GM12878 (cell line): ENCODE measurements around the gene TAGLN. TPM values are rescaled to one million over a fixed set of nuclear protein-coding genes. Genes with fewer than 3 reads are reported as not detected.

Experiments used
- ATAC-seq: fragments of 200-7000 bp; cut with Tn5 transposase; 3 replicates; pipeline ENCODE4 v1.9.1; 2020; ENCODE audit warnings: mild to moderate bottlenecking, moderate library complexity
- BruUV-seq: library from RNA; stranded (reverse); fragments of 400-500 nt; replicated peaks from 2 replicates; lab custom pipeline; 2021; lab: Mats Ljungman, UMichigan
- CTCF ChIA-PET: fragments of 300-600 bp; sonication (Branson Sonifier 250); formaldehyde crosslinking; extraction: SDS; loops from one replicate; lab custom pipeline; 2021; ENCODE audit warnings: inconsistent platforms; lab: Yijun Ruan, JAX
- POLR2A ChIA-PET: fragments of 350-600 bp; formaldehyde crosslinking; extraction: SDS; loops from one replicate; lab custom pipeline; 2021; ENCODE audit warnings: inconsistent platforms; lab: Charles Lee
- RAD21 ChIA-PET: fragments of 300-600 bp; sonication (Branson Sonifier 250); formaldehyde crosslinking; loops from one replicate; lab custom pipeline; 2023; ENCODE audit warnings: antibody characterized with exemption; ENCODE audit not compliant: unreplicated experiment; lab: Charles Lee
- SMC1A ChIA-PET: fragments of 300-600 bp; sonication (Branson Sonifier 250); formaldehyde crosslinking; loops from one replicate; lab custom pipeline; 2023; ENCODE audit not compliant: unreplicated experiment, uncharacterized antibody; lab: Charles Lee
- DNase-seq: peaks from one replicate; pipeline ENCODE4 v3.0.0-alpha.2; 2011; ENCODE audit warnings: low read depth, low spot score
- FAIRE-seq: peaks from 3 replicates; lab custom pipeline; 2011; peaks lifted over from hg19 to GRCh38; lab: Jason Lieb, UNC
- H2AFZ ChIP-seq: 2 replicates; pipeline ENCODE4 v1.6.0; 2011; ENCODE audit warnings: low read depth, low read length, control low read depth; ENCODE audit not compliant: control insufficient read depth
- H3K27ac ChIP-seq: 2 replicates; pipeline ENCODE4 v1.5.1; 2011; ENCODE audit warnings: control low read depth; ENCODE audit not compliant: control insufficient read depth, insufficient read depth
- H3K27me3 ChIP-seq, 2 experiments: replicated peaks in 1 of 2; 2 replicates each; pipeline versions ENCODE4 v1.6.0 to v1.6.1; 2011; ENCODE audit warnings: low read length in 1 of 2; ENCODE audit not compliant: control insufficient read depth in 2 of 2, insufficient read depth in 2 of 2
- H3K36me3 ChIP-seq, 2 experiments: 2 replicates each; pipeline ENCODE4 v1.5.1; 2011; ENCODE audit warnings: low read length in 1 of 2; ENCODE audit not compliant: control insufficient read depth in 2 of 2, insufficient read depth in 2 of 2
- H3K4me1 ChIP-seq: 2 replicates; pipeline ENCODE4 v1.6.1; 2011; ENCODE audit warnings: mild to moderate bottlenecking, low read length, moderate library complexity, mixed read lengths; ENCODE audit not compliant: control insufficient read depth, insufficient read depth
- H3K4me2 ChIP-seq: 2 replicates; pipeline ENCODE4 v1.6.0; 2011; ENCODE audit warnings: control low read depth; ENCODE audit not compliant: control insufficient read depth, insufficient read depth
- H3K4me3 ChIP-seq: fragments of 200-600 bp; sonication (generic); 2 replicates; pipeline ENCODE4 v1.5.1; 2016
- H3K79me2 ChIP-seq: 2 replicates; pipeline ENCODE4 v1.6.0; 2011; ENCODE audit warnings: low read length; ENCODE audit not compliant: control insufficient read depth, insufficient read depth
- H3K9ac ChIP-seq: 2 replicates; pipeline ENCODE4 v1.8.0; 2011; ENCODE audit warnings: low read length, control low read depth, mixed read lengths; ENCODE audit not compliant: control insufficient read depth, insufficient read depth
- H3K9me3 ChIP-seq: replicated peaks from 3 replicates; pipeline ENCODE4 v1.5.1; 2011; ENCODE audit warnings: mild to moderate bottlenecking, low read length; ENCODE audit not compliant: control insufficient read depth, insufficient read depth
- H4K20me1 ChIP-seq: 2 replicates; pipeline ENCODE4 v1.6.0; 2011; ENCODE audit not compliant: control insufficient read depth, insufficient read depth
- CEBPB ChIP-seq, 2 experiments: fragments of 150-350 bp in 1 of 2; IDR thresholded peaks; 2 replicates each; pipeline ENCODE4 v1.6.1; 2012 to 2014; ENCODE audit warnings: low read depth in 2 of 2, low read length in 2 of 2, borderline replicate concordance in 1 of 2, inconsistent platforms in 1 of 2
- KDM1A ChIP-seq: fragments of 200-600 bp; sonication (generic); IDR thresholded peaks from 2 replicates; pipeline ENCODE4 v1.6.1; 2016; ENCODE audit warnings: borderline replicate concordance
- POLR2AphosphoS5 ChIP-seq: IDR thresholded peaks from 2 replicates; pipeline ENCODE4 v1.6.1; 2011; ENCODE audit warnings: mild to moderate bottlenecking, low read length, inconsistent platforms
- WGBS: methylation state at CpG from one replicate; pipeline ENCODE4 v1.1.6; 2016; ENCODE audit warnings: low lambda C conversion rate; ENCODE audit not compliant: insufficient replicate concordance, insufficient coverage; ENCODE audit errors: missing lambda C conversion rate; 5-methylcytosine and 5-hydroxymethylcytosine counted together
- in situ Hi-C: fragments of 300-500 bp; cut with MboI; formaldehyde crosslinking; loops from 9 replicates; pipeline ENCODE4 v1.14.3; 2018; ENCODE audit warnings: mixed read lengths
- intact Hi-C: fragments of 100-400 bp; cut with micrococcal nuclease; formaldehyde crosslinking; loops from one replicate; pipeline ENCODE4 v1.14.2; 2022; ENCODE audit not compliant: unreplicated experiment
- polyA plus RNA-seq, 11 experiments: library from polyadenylated mRNA; depleted of rRNA in 4 of 11; unstranded in 6 of 11; stranded (reverse) in 5 of 11; fragments of >200 nt; fragmentation: Nextera tagmentation in 4 of 11; fragmentation: Illumina TruSeq in 1 of 11; extraction: Ambion mirVana in 4 of 11; extraction: Trizol in 1 of 11; gene quantifications; 1 replicate in 1 of 11; 2 replicates in 10 of 11; pipeline versions ENCODE4 v1.2.1 to v1.2.3, GENCODE V29; 2011 to 2016; ENCODE audit warnings: inconsistent platforms in 2 of 11, missing spikeins in 2 of 11, low read depth in 1 of 11
- total RNA-seq, 4 experiments: library from RNA; depleted of rRNA in 3 of 4; stranded (reverse); fragments of >200 nt in 3 of 4; fragmentation: Illumina TruSeq in 1 of 4; extraction: Trizol in 1 of 4; gene quantifications; 2 replicates each; pipeline versions ENCODE4 v1.2.1 to v1.2.3, GENCODE V29; 2013 to 2021
- TF ChIP-seq, protein P1 (sequence below): fragments of 450-650 bp; IDR thresholded peaks from 2 replicates; pipeline ENCODE4 v1.6.1; 2017; ENCODE audit warnings: antibody characterized with exemption, mild to moderate bottlenecking, moderate library complexity

The TAGLN gene
- total and polyA plus RNA-seq, 10 of the 15 experiments (the other 5 are each of a cell fraction or from before 2014, with no cell fraction given): 0.26 to 4.6 (median 1.7) TPM

- Histone ChIP-seq H3K4me3 (no peak overlapping the region), H2AFZ (no peak overlapping the region), H3K4me2 (no peak overlapping the region), H3K36me3 (no peaks in the 10 kb centered on the region; a peak in 1 of 4 replicates), H3K27me3 (no peaks in the 10 kb centered on the region), H3K27ac (no peak overlapping the region), H3K79me2 (no peaks in the 10 kb centered on the region), H3K9me3 (no peaks in the 10 kb centered on the region), H3K4me1 (no peaks in the 10 kb centered on the region), H3K9ac (no peak overlapping the region), H4K20me1 (no peaks in the 10 kb centered on the region)
- in situ Hi-C loops (no loop called here), intact Hi-C loops (no loop called here)
- BruUV-seq: no TSS peak
- SMC1A ChIA-PET: interaction anchor here (0.6 kb wide), 1 partner anchor 53 kb away, joined by 3 read pairs; no protein-coding TSS in a partner anchor
- WGBS: 71% methylated on average over 2 of the region's 2 CpGs
- FAIRE-seq (no peak), ATAC-seq (no peak), DNase-seq (no peak)
- CTCF ChIA-PET: no interaction called here
- TF ChIP-seq KDM1A (no peak), POLR2AphosphoS5 (no peak), CEBPB (IDR thresholded peaks at IDR 0.05; ENCODE audit: borderline replicate concordance in 1 of 2, low read depth in 2 of 2, low read length in 2 of 2) (no peak)
- TF ChIP-seq, protein P1, sequence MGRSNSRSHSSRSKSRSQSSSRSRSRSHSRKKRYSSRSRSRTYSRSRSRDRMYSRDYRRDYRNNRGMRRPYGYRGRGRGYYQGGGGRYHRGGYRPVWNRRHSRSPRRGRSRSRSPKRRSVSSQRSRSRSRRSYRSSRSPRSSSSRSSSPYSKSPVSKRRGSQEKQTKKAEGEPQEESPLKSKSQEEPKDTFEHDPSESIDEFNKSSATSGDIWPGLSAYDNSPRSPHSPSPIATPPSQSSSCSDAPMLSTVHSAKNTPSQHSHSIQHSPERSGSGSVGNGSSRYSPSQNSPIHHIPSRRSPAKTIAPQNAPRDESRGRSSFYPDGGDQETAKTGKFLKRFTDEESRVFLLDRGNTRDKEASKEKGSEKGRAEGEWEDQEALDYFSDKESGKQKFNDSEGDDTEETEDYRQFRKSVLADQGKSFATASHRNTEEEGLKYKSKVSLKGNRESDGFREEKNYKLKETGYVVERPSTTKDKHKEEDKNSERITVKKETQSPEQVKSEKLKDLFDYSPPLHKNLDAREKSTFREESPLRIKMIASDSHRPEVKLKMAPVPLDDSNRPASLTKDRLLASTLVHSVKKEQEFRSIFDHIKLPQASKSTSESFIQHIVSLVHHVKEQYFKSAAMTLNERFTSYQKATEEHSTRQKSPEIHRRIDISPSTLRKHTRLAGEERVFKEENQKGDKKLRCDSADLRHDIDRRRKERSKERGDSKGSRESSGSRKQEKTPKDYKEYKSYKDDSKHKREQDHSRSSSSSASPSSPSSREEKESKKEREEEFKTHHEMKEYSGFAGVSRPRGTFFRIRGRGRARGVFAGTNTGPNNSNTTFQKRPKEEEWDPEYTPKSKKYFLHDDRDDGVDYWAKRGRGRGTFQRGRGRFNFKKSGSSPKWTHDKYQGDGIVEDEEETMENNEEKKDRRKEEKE: no peak
- POLR2A ChIA-PET: no interaction called here
- RAD21 ChIA-PET: no interaction called here
Observed at GRCh38 chr11:117256573-117256972, 57.4 kb downstream of the TAGLN start.

Other genes with a start within 250 kb of the TAGLN start
Only the 7 nearest of the 8 such genes appear.
- 13.2 and 15.6 TPM in 2 replicates for gene SIK3, start 100.9 kb upstream of the TAGLN start, total RNA-seq (2014; rRNA removed)
- gene SIK3, start 100.9 kb upstream of the TAGLN start, total RNA-seq (2014; rRNA removed; fragmentation: Illumina TruSeq; extraction: Trizol): 10.7 and 12.1 TPM in 2 replicates
- 24.5 and 31.9 TPM in 2 replicates for gene SIK3, start 100.9 kb upstream of the TAGLN start, total RNA-seq (2021)
- 10.4 and 11.4 TPM in 2 replicates for gene SIK3, start 100.9 kb upstream of the TAGLN start, polyA plus RNA-seq (2011; rRNA removed)
- gene SIK3, start 100.9 kb upstream of the TAGLN start, polyA plus RNA-seq (2014; fragmentation: Illumina TruSeq; extraction: Trizol): 14.5 and 16.9 TPM in 2 replicates
- gene SIK3, start 100.9 kb upstream of the TAGLN start, polyA plus RNA-seq (2014; fragmentation: Nextera tagmentation; extraction: Ambion mirVana): 1 to 10 TPM; 2.5 to 2.6 TPM
- gene SIK3, start 100.9 kb upstream of the TAGLN start, polyA plus RNA-seq (2014; rRNA removed): 14.8 and 15.4 TPM in 2 replicates
- 10 to 100 TPM in 1 of 2 experiments, 1 to 10 TPM in 1; 2.5 to 10.8 TPM for gene SIK3, start 100.9 kb upstream of the TAGLN start, polyA plus RNA-seq (2016; fragmentation: Nextera tagmentation; extraction: Ambion mirVana)
- 47.5 and 62.2 TPM in 2 replicates for gene PAFAH1B2, start 55.1 kb upstream of the TAGLN start, total RNA-seq (2014; rRNA removed)
- gene PAFAH1B2, start 55.1 kb upstream of the TAGLN start, total RNA-seq (2014; rRNA removed; fragmentation: Illumina TruSeq; extraction: Trizol): 47.8 and 48.3 TPM in 2 replicates
- 49.3 and 49.6 TPM in 2 replicates for gene PAFAH1B2, start 55.1 kb upstream of the TAGLN start, total RNA-seq (2021)
- 32.1 and 36.1 TPM in 2 replicates for gene PAFAH1B2, start 55.1 kb upstream of the TAGLN start, polyA plus RNA-seq (2011; rRNA removed)
- gene PAFAH1B2, start 55.1 kb upstream of the TAGLN start, polyA plus RNA-seq (2014; fragmentation: Illumina TruSeq; extraction: Trizol): 25.5 and 32.2 TPM in 2 replicates
- 10 to 100 TPM; 17.6 to 64.8 TPM for gene PAFAH1B2, start 55.1 kb upstream of the TAGLN start, polyA plus RNA-seq (2014; fragmentation: Nextera tagmentation; extraction: Ambion mirVana)
- gene PAFAH1B2, start 55.1 kb upstream of the TAGLN start, polyA plus RNA-seq (2014; rRNA removed): 19.2 and 22.0 TPM in 2 replicates
- 10 to 100 TPM; 51.1 to 53.2 TPM for gene PAFAH1B2, start 55.1 kb upstream of the TAGLN start, polyA plus RNA-seq (2016; fragmentation: Nextera tagmentation; extraction: Ambion mirVana)
- 9.1 and 11.6 TPM in 2 replicates for gene SIDT2, start 20.6 kb upstream of the TAGLN start, total RNA-seq (2014; rRNA removed)
- 8.4 and 9.0 TPM in 2 replicates for gene SIDT2, start 20.6 kb upstream of the TAGLN start, total RNA-seq (2014; rRNA removed; fragmentation: Illumina TruSeq; extraction: Trizol)
- gene SIDT2, start 20.6 kb upstream of the TAGLN start, total RNA-seq (2021): 20.7 and 23.9 TPM in 2 replicates
- 9.5 and 20.7 TPM in 2 replicates for gene SIDT2, start 20.6 kb upstream of the TAGLN start, polyA plus RNA-seq (2011; rRNA removed)
- gene SIDT2, start 20.6 kb upstream of the TAGLN start, polyA plus RNA-seq (2014; fragmentation: Illumina TruSeq; extraction: Trizol): 12.7 and 16.3 TPM in 2 replicates
- 1 to 10 TPM; 4.9 to 5.7 TPM for gene SIDT2, start 20.6 kb upstream of the TAGLN start, polyA plus RNA-seq (2014; fragmentation: Nextera tagmentation; extraction: Ambion mirVana)
- gene SIDT2, start 20.6 kb upstream of the TAGLN start, polyA plus RNA-seq (2014; rRNA removed): 16.5 and 19.3 TPM in 2 replicates
- 1 to 10 TPM; 5.4 to 6.8 TPM for gene SIDT2, start 20.6 kb upstream of the TAGLN start, polyA plus RNA-seq (2016; fragmentation: Nextera tagmentation; extraction: Ambion mirVana)
- gene PCSK7, start 32.7 kb downstream of the TAGLN start, total RNA-seq (2014; rRNA removed): 55.7 and 59.3 TPM in 2 replicates
- 38.3 and 42.5 TPM in 2 replicates for gene PCSK7, start 32.7 kb downstream of the TAGLN start, total RNA-seq (2014; rRNA removed; fragmentation: Illumina TruSeq; extraction: Trizol)
- 69.8 and 81.5 TPM in 2 replicates for gene PCSK7, start 32.7 kb downstream of the TAGLN start, total RNA-seq (2021)
- gene PCSK7, start 32.7 kb downstream of the TAGLN start, polyA plus RNA-seq (2011; rRNA removed): 29.5 and 45.9 TPM in 2 replicates
- 42.5 and 61.2 TPM in 2 replicates for gene PCSK7, start 32.7 kb downstream of the TAGLN start, polyA plus RNA-seq (2014; fragmentation: Illumina TruSeq; extraction: Trizol)
- 1 to 10 TPM; 5.5 to 5.7 TPM for gene PCSK7, start 32.7 kb downstream of the TAGLN start, polyA plus RNA-seq (2014; fragmentation: Nextera tagmentation; extraction: Ambion mirVana)
- 68.0 and 73.0 TPM in 2 replicates for gene PCSK7, start 32.7 kb downstream of the TAGLN start, polyA plus RNA-seq (2014; rRNA removed)
- gene PCSK7, start 32.7 kb downstream of the TAGLN start, polyA plus RNA-seq (2016; fragmentation: Nextera tagmentation; extraction: Ambion mirVana): 10 to 100 TPM; 51.4 to 51.8 TPM
- gene RNF214, start 33.3 kb downstream of the TAGLN start, total RNA-seq (2014; rRNA removed): 6.0 and 7.0 TPM in 2 replicates
- 8.2 and 8.3 TPM in 2 replicates for gene RNF214, start 33.3 kb downstream of the TAGLN start, total RNA-seq (2014; rRNA removed; fragmentation: Illumina TruSeq; extraction: Trizol)
- gene RNF214, start 33.3 kb downstream of the TAGLN start, total RNA-seq (2021): 15.2 and 16.8 TPM in 2 replicates
- 10.0 and 12.7 TPM in 2 replicates for gene RNF214, start 33.3 kb downstream of the TAGLN start, polyA plus RNA-seq (2011; rRNA removed)
- gene RNF214, start 33.3 kb downstream of the TAGLN start, polyA plus RNA-seq (2014; fragmentation: Illumina TruSeq; extraction: Trizol): 13.8 and 19.9 TPM in 2 replicates
- 1 to 10 TPM; 4.8 to 6.2 TPM for gene RNF214, start 33.3 kb downstream of the TAGLN start, polyA plus RNA-seq (2014; fragmentation: Nextera tagmentation; extraction: Ambion mirVana)
- 8.2 and 11.4 TPM in 2 replicates for gene RNF214, start 33.3 kb downstream of the TAGLN start, polyA plus RNA-seq (2014; rRNA removed)
- gene RNF214, start 33.3 kb downstream of the TAGLN start, polyA plus RNA-seq (2016; fragmentation: Nextera tagmentation; extraction: Ambion mirVana): 10 to 100 TPM; 12.8 to 15.3 TPM
- 2.6 and 3.1 TPM in 2 replicates for gene BACE1-AS, start 92.0 kb downstream of the TAGLN start, total RNA-seq (2014; rRNA removed)
- 3.0 and 3.3 TPM in 2 replicates for gene BACE1-AS, start 92.0 kb downstream of the TAGLN start, total RNA-seq (2014; rRNA removed; fragmentation: Illumina TruSeq; extraction: Trizol)
- gene BACE1-AS, start 92.0 kb downstream of the TAGLN start, total RNA-seq (2021): 3.7 and 4.7 TPM in 2 replicates
- 2.5 and 4.1 TPM in 2 replicates for gene BACE1-AS, start 92.0 kb downstream of the TAGLN start, polyA plus RNA-seq (2011; rRNA removed)
- gene BACE1-AS, start 92.0 kb downstream of the TAGLN start, polyA plus RNA-seq (2014; fragmentation: Illumina TruSeq; extraction: Trizol): 3.6 and 7.0 TPM in 2 replicates
- gene BACE1-AS, start 92.0 kb downstream of the TAGLN start, polyA plus RNA-seq (2014; fragmentation: Nextera tagmentation; extraction: Ambion mirVana): 1 to 10 TPM; 2.0 to 5.8 TPM
- gene BACE1-AS, start 92.0 kb downstream of the TAGLN start, polyA plus RNA-seq (2014; rRNA removed): 1.9 and 2.6 TPM in 2 replicates
- gene BACE1-AS, start 92.0 kb downstream of the TAGLN start, polyA plus RNA-seq (2016; fragmentation: Nextera tagmentation; extraction: Ambion mirVana): 1 to 10 TPM; 6.7 TPM
- gene BACE1, start 116.9 kb downstream of the TAGLN start, total RNA-seq (2014; rRNA removed): 0.44 and 0.56 TPM in 2 replicates
- 0.05 and 0.09 TPM in 2 replicates for gene BACE1, start 116.9 kb downstream of the TAGLN start, total RNA-seq (2014; rRNA removed; fragmentation: Illumina TruSeq; extraction: Trizol)
- gene BACE1, start 116.9 kb downstream of the TAGLN start, total RNA-seq (2021): 0.29 and 0.62 TPM in 2 replicates
- gene BACE1, start 116.9 kb downstream of the TAGLN start, polyA plus RNA-seq (2011; rRNA removed): 1.1 and 1.6 TPM in 2 replicates
- gene BACE1, start 116.9 kb downstream of the TAGLN start, polyA plus RNA-seq (2014; fragmentation: Illumina TruSeq; extraction: Trizol): 0.05 and 0.10 TPM in 2 replicates
- under 1 TPM; 0.07 to 0.23 TPM for gene BACE1, start 116.9 kb downstream of the TAGLN start, polyA plus RNA-seq (2014; fragmentation: Nextera tagmentation; extraction: Ambion mirVana)
- 0.08 and 0.38 TPM in 2 replicates for gene BACE1, start 116.9 kb downstream of the TAGLN start, polyA plus RNA-seq (2014; rRNA removed)
- gene BACE1, start 116.9 kb downstream of the TAGLN start, polyA plus RNA-seq (2016; fragmentation: Nextera tagmentation; extraction: Ambion mirVana): under 1 TPM; 0.26 to 0.86 TPM